MV-4-11 (cell line): ENCODE measurements around the gene VANGL2.
A peak's percentile ranks its signal among the peaks of the same experiment; 100 is the strongest.

Experiments
- DNase-seq: peaks from one replicate; lab custom pipeline; 2025; lab: John Stamatoyannopoulos, UW

VANGL2 gene

GRCh38 chr1:160428053-160428452 is 27.7 kb downstream of the VANGL2 start:
- DNase-seq, result no peak

GRCh38 chr1:160428655-160429054 is 28.3 kb downstream of the VANGL2 start:
- DNase-seq, result peak; percentile 70

- no peak for DNase-seq
Observed at GRCh38 chr1:160429125-160429561, 28.8 kb downstream of the VANGL2 start.

GRCh38 chr1:160429702-160430535 is 29.6 kb downstream of the VANGL2 start:
- DNase-seq, result no peak

- no peak for DNase-seq
Observed at GRCh38 chr1:160431006-160431405, 30.6 kb downstream of the VANGL2 start.

- DNase-seq, result no peak
Observed at GRCh38 chr1:160431571-160431970, 31.2 kb downstream of the VANGL2 start.

GRCh38 chr1:160432371-160432786 is 32.0 kb downstream of the VANGL2 start:
- peak; percentile 51 for DNase-seq

GRCh38 chr1:160436966-160437365 is 36.6 kb downstream of the VANGL2 start:
- DNase-seq, result no peak

- no peak for DNase-seq
Observed at GRCh38 chr1:160437432-160438316, 37.3 kb downstream of the VANGL2 start.

GRCh38 chr1:160438317-160438918 is 38.1 kb downstream of the VANGL2 start:
- no peak for DNase-seq

- DNase-seq, result no peak
Observed at GRCh38 chr1:160438935-160439334, 38.6 kb downstream of the VANGL2 start.

GRCh38 chr1:160439718-160440117 is 39.4 kb downstream of the VANGL2 start:
- no peak for DNase-seq

GRCh38 chr1:160446945-160447600 is 46.7 kb downstream of the VANGL2 start:
- DNase-seq, result no peak

GRCh38 chr1:160449494-160449893 is 49.1 kb downstream of the VANGL2 start:
- no peak for DNase-seq

- no peak for DNase-seq
Observed at GRCh38 chr1:160451119-160451858, 50.9 kb downstream of the VANGL2 start.

GRCh38 chr1:160451859-160452232 is 51.5 kb downstream of the VANGL2 start:
- no peak for DNase-seq

GRCh38 chr1:160453443-160453842 is 53.1 kb downstream of the VANGL2 start:
- no peak for DNase-seq

GRCh38 chr1:160454371-160455152 is 54.2 kb downstream of the VANGL2 start:
- DNase-seq, result no peak

GRCh38 chr1:160455153-160455517 is 54.8 kb downstream of the VANGL2 start:
- DNase-seq, result no peak

GRCh38 chr1:160459056-160459455 is 58.7 kb downstream of the VANGL2 start:
- no peak for DNase-seq

- no peak for DNase-seq
Observed at GRCh38 chr1:160459687-160460086, 59.3 kb downstream of the VANGL2 start.
